Hypothalamus (tissue), 51 donors: ENCODE data around the gene TTLL11.

Experiments
- DNase-seq, 51 donors: peaks; one replicate each; lab custom pipeline; 2025; lab: John Stamatoyannopoulos, UW

Gene TTLL11

DNA sequence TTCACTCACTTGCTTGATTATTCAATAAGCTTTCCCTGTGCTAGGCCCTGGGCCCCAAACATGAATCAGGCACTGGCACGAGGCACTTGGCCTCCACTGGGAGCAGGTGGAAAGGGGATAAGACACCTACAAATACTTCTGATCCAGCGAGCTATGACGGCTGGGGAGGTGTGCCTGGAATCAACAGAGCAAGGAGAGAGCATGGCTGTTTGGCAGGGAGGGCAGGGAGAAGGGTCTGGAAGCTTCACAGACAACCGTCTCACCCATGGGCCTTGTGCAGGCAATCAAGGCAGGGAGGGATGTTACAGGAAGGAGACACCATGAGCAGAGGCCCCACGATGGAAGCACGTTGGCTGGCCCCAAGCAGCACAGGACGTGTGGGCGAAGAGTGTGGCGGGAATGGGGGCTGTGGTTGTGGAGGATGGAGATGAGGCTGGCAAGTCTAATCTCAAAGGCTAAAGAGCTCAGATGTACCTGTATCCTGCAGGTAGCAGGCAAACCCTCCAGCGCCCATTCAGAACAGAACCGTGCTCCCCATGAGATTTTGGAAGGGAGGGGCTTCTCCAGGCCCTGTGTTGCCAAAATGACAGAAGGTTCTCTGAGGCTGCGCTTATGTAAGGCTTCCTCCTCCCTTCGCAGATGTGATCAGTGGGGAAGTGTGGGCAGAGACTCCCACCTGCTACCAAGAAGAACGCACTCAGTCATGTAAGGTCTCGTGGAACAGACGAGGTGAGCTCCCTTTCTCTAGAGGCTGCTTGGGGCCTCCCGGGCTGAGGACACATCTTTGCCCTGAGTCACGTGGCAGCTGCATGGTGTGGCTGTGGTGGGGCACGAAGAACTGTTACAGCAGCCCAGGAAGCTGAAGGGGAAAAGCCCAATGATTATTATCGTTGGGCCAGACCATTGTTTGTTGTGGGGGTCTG, 252.0 kb downstream of the TTLL11 start:
- no peak for DNase-seq

DNA sequence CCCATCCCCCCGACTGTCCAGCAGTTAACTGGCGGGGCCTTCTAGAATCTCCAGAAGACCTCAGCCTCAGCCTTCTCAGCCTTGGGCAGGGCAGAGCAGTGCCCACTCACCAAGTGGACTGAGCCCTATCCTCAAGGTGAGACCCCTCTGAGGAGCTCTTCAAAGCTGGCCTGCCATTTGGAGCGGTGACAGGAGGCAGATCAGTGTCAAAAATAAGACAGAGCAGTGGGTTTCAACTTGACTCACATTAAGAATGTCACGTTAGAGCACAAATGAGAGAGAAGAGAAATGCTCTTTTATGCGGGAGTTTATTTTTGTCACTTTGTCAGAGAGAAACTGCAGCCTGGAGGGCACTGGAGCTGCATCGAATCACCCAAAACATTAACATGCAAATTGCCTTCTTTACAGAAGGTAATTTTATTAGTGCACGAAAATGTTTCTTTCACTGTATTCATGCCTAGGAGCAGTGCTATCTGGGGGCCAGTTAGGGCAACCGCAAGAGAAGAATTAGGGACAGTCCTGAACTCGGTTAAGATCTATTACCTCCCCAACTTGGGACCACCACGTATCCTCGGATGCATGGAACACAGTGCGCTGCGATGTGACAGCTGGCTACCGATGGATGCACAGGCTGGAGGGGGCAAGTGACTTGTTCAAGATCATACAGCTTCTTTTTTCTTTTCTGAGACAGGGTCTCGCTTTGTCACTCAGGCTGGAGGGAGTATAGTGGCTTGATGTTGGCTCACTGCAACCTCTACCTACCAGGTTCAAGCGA, 253.2 kb downstream of the TTLL11 start:
- DNase-seq = no peak

DNA sequence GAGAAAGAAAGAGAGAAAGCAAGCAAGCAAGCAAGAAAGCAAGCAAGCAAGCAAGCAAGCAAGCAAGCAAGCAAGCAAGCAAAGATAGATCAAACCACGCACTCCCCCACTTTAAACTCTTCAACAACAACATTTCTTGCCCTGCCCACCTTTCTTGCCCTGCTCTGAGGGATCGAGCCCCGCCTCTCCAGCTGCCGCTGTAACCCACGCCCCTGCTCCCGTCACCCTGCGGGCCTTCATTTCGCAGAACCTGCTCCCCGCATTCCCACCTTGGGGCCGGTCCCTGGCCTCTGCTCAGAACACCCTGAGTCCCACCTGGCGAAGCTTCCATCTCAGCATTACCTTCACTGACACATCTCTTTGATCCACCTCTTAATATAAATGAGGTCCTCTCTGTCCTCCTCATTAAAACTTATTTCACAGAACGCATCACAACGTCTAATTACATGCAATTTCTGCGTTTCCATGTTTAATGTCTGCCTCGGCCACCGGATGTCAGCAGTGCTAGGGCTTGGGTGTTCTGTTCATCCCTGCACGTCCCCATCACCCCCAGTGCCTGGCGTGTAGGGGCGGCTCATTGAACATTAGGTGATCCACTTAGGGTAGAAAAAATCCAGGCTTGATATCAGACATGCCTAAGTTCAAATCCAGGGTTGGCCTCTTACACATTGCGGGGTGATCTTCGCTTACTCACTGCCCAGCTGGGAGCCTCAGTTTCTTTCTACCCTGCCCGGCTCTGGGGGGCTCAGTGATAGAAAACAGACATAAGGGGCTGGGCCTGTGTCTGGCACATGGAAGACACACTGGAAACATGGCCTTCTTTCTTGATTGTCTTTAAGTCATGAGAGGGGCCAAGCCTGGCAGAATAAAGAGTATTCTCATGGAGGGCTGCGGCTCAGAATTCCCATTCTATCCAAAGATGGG, 254.1 kb downstream of the TTLL11 start:
- DNase-seq = no peak

DNA sequence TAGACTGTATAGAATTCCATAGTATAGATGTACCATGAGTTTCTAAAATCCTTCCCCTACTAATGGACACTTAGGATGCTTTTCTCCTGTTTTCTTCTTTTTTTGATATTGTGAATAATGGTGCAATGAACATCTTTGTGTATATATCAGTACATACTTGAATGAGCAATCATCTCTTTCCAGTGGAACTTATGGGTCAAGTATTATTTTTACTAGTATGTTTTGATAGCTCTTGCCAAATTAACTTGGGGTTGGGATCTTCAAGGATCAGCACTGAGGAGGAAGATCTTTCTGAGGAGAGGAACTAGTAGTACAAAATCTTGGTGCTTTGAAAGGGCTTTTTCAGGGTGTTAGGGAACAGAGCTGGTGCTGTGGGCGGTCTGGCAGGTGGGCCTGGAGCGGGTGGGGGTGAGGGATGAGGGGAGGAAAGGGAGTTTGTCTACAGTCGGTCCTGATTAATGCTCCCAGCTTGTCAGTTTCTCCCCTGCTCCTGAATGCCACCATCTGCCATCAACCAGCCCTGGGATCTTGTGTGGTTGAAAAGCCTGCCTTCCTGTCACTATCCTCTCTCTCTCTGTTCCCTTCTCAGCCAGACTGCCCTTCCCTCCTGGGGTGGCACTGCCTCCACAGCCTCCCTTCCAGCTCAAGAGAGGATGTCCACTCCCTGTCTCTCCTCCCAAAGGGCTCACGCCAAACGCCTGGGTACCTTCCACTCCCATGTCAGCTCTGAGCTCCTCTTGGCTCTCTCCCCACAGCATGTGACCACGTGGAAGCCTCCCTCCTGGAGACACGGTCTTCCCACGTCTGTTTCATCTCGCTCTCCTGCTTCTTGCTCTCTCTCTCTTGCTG, 255.8 kb downstream of the TTLL11 start:
- DNase-seq = peak in 3 of 51 donors; percentile 23 to 39 (median 26)

DNA sequence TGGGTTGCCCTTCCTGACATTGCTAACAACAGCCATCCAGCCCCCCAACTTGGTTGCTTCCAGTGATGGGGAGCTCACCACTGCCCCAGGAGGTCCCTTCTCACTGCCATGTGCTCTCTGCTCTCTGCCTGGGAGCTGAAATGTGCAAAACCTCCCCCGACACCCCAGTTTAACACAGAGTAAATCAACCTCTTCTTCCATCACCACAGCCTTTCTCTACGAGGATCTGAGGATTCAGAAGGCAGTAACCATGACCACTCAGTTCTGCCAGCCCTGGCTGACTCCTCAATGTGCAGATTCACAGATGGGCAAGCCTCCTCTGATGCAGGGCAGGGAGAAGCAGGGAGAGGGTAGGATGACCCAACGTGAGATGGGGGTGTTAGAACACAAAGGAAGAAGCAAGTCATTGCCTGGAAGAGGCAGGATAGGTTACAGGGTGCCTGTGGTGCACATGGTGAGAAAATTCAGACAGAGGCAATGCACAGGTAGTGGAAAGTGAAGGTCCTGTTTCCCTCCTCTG, 256.7 kb downstream of the TTLL11 start:
- no peak for DNase-seq

DNA sequence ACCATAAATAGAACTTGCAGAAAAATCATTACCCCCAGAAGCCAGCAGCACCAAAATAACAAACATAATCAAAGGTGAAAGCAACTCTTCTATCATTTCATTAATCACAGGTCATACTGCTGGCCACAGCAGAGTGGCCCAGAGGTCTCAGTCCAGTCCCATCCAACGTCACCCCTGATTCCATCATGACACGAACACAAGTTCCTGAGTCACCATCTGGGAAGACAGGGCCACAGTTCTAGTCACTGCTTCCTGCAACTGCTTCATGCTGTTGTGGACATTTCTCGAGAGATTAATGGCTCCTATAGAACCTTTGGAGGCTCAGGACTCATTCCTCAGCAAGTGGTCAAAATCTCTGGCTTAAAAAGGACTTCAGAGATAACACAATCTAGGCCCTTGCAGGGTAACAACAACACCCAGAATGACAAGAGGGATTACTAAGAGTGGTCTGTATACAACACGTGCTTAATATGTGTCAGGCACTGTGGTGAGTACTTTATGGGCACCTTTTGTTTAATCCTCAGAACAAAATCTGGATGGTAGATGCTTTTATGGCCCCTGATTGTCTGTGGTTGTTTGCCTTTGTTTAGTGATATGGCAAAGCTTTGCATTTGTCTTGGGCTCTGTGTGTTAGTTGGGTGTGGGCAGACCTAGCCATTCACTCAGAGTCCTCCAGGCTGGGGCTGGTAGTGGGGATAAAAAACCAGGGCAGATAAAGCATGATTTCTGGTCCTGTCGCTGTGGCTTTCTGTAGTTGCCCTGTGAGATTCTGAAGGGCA, 257.3 kb downstream of the TTLL11 start:
- DNase-seq = no peak

DNA sequence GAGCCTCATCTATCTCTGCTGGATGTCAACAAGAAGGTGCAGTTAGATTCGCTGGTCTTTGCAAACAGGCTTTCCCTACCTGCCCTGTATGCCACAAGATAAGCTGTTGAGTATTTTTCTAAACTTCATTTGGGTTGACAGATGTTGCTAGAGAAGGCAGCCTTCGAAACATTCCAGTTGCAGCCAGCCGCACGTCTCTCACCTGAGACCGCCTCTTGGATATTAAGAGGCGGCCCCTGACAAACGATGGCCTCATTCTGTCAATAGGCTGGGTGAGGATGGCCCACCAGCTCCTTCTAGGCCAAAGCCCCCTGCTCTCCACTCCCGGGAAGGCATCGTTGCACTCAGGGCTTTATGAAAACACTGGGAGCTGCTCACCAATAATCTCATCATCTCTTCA, 260.0 kb downstream of the TTLL11 start:
- DNase-seq = no peak

DNA sequence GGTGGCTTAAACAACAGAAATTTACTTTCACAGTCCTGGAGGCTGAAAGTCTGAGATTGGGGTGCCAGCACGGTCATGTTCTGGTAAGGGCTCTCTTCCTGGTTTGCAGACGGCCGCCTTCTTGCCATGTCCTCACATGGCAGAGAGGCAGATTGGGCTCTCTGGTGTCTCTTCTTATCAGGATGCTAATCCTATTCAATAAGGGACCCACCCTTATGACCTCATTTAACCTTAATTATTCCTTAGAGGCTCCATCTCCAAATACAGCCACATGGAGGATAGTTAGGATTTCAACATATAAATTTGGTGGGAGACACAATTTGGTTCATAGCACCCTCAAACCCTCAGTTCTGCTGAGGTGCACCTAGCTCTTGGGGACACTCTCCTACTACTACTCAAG, 261.2 kb downstream of the TTLL11 start:
- no peak for DNase-seq

DNA sequence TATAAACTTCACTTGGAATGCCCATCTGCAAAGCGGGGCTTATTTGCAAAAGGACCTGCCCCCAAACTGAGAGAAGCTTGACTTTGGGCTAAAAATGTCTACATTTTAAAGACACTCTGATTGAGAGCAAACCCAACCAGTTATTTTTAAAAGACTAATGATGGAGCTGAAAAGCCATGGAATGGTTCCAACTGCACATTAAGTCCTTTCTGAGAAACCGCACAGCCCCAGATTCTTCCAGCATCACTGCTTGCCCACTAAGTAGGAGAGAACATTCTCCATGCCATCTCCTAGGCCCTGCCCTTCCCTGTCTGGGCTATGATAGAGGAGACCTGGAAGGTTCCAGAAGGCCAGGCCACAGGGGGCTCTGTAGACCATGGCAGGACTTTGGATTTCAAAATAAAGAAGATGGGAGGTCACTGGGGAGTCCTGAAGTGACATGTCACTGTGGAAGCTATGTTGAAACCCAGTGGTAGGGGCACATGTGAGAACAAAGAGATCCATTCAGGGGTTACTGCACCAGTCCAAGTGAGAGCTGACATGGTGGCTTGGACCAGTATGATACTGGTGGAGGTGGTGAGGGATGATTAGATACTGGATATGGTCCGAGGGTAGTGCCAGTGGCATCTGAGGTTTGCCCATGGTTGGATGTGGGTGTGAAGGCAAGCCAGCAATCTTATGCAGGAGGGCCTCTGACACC, 262.5 kb downstream of the TTLL11 start:
- DNase-seq = no peak

DNA sequence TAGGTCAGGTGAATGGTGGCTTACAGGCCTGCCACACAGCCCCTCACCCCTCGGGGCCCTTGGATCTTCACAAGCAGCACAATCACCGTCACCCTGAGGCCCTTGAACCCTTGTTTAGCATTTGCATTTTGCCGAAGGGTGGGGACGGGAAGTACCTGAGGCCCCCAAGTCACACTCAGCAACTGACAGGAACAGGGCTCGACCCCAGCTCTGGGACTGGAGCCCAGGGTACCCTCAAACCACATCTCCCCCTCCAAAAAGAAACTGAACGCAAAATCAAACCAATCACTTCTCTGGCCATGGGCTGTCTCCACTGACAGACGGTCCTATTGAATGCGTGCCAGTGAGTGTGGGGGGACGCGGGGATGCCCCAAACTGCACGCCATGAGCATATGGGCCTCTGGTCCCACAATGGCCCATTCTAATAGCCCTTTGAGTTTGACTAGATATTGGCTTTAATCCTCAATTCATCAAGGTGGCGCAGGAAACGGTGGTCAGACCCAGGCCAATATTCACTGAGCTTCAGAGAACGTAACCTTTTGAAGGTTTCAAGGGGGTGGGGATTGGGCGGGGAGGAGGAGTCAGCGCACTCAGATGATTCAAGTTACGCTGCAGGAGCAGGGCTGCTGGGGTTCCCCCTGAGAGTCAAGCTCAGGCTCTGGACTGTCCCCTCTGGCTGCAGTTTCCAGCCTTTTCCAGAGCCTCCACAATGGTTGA, 265.7 kb downstream of the TTLL11 start:
- peak in 3 of 51 donors; percentile 15 to 33 (median 17) for DNase-seq

DNA sequence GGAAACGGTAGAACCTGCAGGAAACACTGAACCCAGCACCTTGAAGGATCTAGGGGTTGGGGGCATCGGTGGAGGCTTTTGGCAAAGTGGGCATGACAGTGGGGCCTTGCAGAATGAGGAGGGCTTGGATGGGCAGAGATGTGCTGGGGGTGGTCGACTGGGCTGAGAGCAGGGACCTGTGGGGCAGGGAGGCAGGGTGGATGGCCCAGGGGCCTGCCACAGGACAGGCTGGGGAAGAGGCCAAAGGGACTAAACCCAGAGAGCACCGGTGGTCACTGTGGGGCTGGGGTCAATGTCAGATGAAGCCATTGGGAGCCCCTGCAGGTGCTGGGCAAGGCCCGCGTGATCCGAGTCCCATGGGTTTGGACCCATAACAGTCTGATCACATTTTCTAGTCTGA, 266.4 kb downstream of the TTLL11 start:
- no peak for DNase-seq

DNA sequence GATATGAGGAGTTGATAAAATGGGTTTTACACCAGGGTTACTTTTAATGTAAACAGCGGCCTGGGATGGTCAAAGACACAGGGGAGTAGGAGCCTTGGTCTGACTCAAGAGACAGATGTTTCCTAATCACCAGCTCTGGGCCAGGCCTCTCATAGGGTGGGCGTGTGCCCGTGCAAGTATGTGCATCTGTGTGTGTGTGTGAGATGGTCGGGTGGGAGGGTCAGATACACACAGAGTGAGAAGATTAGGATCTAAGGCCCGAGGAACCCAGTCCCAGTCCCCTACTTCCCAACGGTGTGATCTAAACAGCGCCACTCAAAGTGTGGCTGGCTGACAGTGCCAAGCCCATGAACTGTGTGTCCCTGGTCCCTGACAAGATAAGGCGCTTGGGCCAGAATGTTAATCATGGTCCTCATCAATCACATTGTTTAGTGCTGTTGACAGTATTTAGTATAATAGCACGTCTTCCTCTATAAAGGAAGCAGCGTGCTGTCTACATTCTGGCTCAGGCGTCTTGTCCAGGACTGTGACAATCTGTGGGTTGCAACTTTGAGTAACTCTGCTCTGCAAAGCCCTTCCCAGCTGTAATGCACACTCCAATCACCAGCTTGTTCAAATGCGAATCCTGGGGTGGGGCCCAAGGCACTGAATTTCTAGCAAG, 267.9 kb downstream of the TTLL11 start:
- no peak for DNase-seq

DNA sequence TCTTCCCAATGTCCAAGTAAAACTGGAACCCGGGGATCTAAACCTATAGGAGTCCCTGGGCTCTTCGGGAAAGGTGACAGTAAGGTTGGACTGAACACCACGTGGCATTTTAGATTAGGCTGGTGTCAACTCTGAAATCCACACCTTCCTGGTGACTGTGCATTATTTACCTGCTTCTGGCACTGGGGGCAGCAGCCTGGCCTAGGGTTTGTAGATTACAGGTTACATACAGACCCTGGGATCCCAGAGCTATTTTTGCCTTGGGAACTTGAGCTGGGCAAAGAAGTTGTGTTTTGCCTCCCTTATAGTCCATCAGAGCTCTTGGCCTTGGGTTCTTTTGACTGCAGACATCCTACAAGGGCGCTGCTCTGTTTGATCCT, 268.5 kb downstream of the TTLL11 start:
- DNase-seq = no peak

DNA sequence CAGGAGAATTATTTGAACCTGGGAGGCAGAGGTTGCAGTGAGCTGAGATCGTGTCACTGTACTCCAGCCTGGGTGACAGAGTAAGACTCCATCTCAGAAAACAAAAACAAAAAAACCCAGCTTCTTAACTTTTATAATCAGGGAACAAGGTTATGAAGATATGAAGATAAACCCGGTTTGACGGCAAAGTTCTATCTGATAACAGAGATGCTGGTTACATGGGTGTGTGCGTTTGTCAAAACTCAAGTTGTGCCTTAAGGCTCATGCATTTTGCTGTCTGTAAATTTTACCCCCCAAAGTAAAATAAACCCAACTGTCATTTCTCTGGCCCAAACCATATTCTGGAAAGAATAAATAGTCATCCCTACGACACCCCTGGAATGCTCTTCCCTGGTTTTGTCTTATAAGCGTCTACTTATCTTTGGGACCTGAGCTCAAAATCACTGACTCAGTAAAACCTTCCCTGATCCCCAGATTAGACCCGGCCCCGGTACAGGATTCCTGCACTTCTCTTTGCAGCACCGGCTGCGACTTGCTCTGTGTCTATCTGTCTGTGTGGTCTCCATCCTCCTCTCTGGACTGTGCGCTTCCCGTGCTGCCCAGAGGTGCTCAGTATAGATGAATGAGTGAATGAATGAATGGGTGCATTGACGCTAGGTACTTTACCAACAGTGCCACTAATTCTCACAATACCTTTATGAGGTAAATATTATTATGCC, 269.5 kb downstream of the TTLL11 start:
- no peak for DNase-seq

DNA sequence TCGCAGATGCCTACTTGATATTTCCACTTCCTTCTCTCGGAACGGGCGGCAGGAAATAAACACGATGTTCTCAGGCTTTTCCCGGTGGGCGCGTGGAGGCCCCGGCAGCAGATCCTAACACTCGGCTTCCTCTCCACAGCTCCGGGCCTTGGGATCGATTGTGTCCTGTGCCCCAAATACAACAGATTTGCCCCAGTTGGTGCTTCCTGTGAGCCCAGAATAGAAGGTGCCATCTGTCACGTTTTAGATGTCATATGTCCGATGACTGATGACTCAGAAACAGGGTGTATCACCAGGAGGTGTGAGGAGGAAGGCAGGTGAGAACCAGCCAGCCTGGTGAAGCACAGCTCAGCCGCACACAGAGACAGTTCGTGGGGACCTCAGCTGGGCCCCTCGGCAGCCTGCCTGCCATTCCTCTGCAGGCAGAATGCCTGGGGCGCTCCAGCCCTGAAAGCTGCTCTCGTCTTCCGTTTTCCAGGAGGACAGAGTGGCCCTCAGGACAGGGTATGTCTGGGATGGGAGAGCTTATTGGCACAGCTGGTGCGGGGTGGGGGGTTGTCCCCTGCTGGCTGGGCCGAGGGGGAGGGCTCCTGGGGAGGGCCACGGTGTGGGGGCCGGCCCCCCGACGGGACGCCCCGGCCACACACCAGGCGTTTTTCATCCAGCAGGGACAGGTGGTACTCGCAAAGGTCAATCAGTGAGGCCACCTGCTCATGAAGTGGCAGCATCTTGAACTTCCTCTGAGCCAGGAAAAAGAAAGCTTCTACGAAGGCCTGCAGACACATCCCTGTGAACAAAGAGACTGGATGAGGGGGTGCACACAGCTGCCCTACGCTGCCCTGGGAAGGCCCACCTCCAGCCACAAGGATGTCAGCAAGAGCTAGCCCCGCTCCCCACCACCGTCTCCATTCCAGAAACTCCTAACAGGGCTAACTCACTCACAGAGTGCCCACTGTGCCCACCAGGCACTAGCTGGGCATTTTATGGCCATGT, 270.7 kb downstream of the TTLL11 start:
- peak in 1 of 51 donors; percentile 19 for DNase-seq
